Right cardiac atrium (tissue), 5 donors: ENCODE data around the gene ADAT1. TPM values are rescaled to one million over a fixed set of nuclear protein-coding genes. Genes with fewer than 3 reads are reported as not detected.

Experiments used
- ATAC-seq, 2 donors: fragments of 200-7000 bp; cut with Tn5 transposase; one replicate each; pipeline versions ENCODE4 v1.8.0 to v1.9.1; 2020; ENCODE audit warnings: moderate library complexity in 2 of 2, mild to moderate bottlenecking in 1 of 2
- DNase-seq, 3 donors: peaks; one replicate each; pipeline ENCODE4 v3.0.0-alpha.2; 2020
- H3K27ac ChIP-seq: one replicate; pipeline ENCODE4 v1.5.1; 2013; ENCODE audit warnings: mild to moderate bottlenecking, low read length, control low read depth, moderate library complexity
- H3K27me3 ChIP-seq: one replicate; pipeline ENCODE4 v1.6.1; 2013; ENCODE audit not compliant: control insufficient read depth, insufficient read depth
- H3K4me1 ChIP-seq: one replicate; pipeline ENCODE4 v1.6.1; 2013; ENCODE audit warnings: low read length; ENCODE audit not compliant: control insufficient read depth, insufficient read depth
- H3K4me3 ChIP-seq: one replicate; pipeline ENCODE4 v1.5.1; 2013; ENCODE audit warnings: low read length, control low read depth
- H3K9me3 ChIP-seq: one replicate; pipeline ENCODE4 v1.6.1; 2013; ENCODE audit warnings: low read length; ENCODE audit not compliant: control insufficient read depth
- WGBS: extraction: QIAGEN DNeasy Blood & Tissue Kit; methylation state at CpG from one replicate; pipeline ENCODE4 v1.1.7; 2013; 5-methylcytosine and 5-hydroxymethylcytosine counted together
- intact Hi-C, 4 donors: fragments of 100-400 bp; cut with DNase I; formaldehyde crosslinking; loops; one replicate each; pipeline versions ENCODE4 v1.11.0 to v1.14.0; 2022 to 2023
- polyA plus RNA-seq: library from polyadenylated mRNA; stranded (reverse); fragments of 200-250 nt; gene quantifications from one replicate; pipeline ENCODE4 v1.2.3, GENCODE V29; 2013
- total RNA-seq, 4 donors: library from RNA; stranded (reverse); fragmentation: NEBNext Ultra II Directional; extraction: Animal tissue kit (Norgen Biotek cat#: 25700); gene quantifications; one replicate each; pipeline ENCODE4 v1.2.1, GENCODE V29; 2021
- donor health status: healthy with polysubstance abuse.
- donor health status: DM: no; HTN: yes; CAD: no.
- donor health status: DM: no; HTN: no; CAD: no.
- donor health status: DM: no; HTN: yes; CAD: no; lungs with severe emphysema.
- donor health status: DM: yes; HTN: yes; CAD: no.

ADAT1 gene
- total and polyA plus RNA-seq, 5 donors, result 8.4 to 27.2 (median 20.8) TPM

- ATAC-seq, result no peak
- Histone ChIP-seq H3K4me1 (no peaks in the 10 kb centered on the region), H3K27me3 (no peaks in the 10 kb centered on the region), H3K4me3 (no peak overlapping the region), H3K27ac (no peak overlapping the region), H3K9me3 (no peaks in the 10 kb centered on the region)
- 70% methylated on average over 2 of the region's 2 CpGs for WGBS
- no peak for DNase-seq
- intact Hi-C loops, result loop anchor here in 2 of 4 donors (5.0 to 10.0 kb wide), 3 partner anchors 42 to 84 kb away; partner anchors contain the start of gene ADAT1 (in 1 of the 2)
These were observed 64.2 kb downstream of the ADAT1 start for GRCh38 chr16:75558846-75559401.

DNA sequence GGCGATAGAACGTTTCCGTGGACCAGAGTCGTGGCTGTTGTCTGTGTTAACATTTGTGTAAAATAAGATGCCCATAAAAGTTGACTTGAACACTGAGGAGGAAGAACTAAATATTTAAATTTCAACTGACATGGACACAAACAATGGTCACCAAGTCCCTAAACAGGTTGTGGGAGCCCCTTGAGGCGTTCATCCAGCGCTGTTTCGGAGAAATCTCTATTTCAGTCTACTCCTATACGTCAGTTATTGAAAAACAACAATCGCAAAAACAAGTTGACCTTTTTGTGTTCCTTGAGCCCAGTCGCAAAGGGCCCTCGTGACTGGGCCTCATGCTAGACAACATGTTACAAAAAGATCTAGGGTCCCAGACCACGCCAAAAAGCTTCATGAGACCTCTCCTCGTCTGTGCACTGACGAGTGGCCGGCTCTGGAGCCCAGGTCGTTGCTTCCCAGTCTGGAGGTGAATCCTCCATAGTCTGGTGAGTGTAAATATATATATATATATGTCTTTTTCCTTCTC is 66.6 kb downstream of the ADAT1 start:
- H3K4me1 ChIP-seq, result no peaks in the 10 kb centered on the region
- peak overlapping the region; percentile 69 for H3K4me3 ChIP-seq
- H3K27ac ChIP-seq, result peak overlapping the region; percentile 53
- intact Hi-C loops, result loop anchor here in 2 of 4 donors (5.0 to 10.0 kb wide), 3 partner anchors 39 to 82 kb away; partner anchors contain the start of gene ADAT1 (in 1 of the 2)
- H3K27me3 ChIP-seq, result no peaks in the 10 kb centered on the region
- 36% methylated on average over 16 of the region's 16 CpGs for WGBS
- no peaks in the 10 kb centered on the region for H3K9me3 ChIP-seq
- ATAC-seq (no peak), DNase-seq (no peak)

GRCh38 chr16:75555707-75556430 is 67.2 kb downstream of the ADAT1 start, which contains the start of gene TMEM231:
TSS of gene TMEM231 (minus strand) at chr16:75556252. CDS start at chr16:75556209, 43 bp downstream.
- ATAC-seq (peak; percentile 98), DNase-seq (peak; percentile 99 to 100 (median 99))
- intact Hi-C loops, result loop anchor here in 2 of 4 donors (5.0 to 10.0 kb wide), 3 partner anchors 39 to 81 kb away; partner anchors contain the start of gene ADAT1 (in 1 of the 2)
- Histone ChIP-seq H3K27me3 (no peaks in the 10 kb centered on the region), H3K4me1 (no peaks in the 10 kb centered on the region), H3K9me3 (no peaks in the 10 kb centered on the region), H3K4me3 (peak within 1 kb of the TSS; percentile 69), H3K27ac (peak within 1 kb of the TSS; percentile 64)
- under 1% methylated on average over 75 of the region's 75 CpGs for WGBS

- WGBS, result 2% methylated on average over 26 of the region's 26 CpGs
- DNase-seq (peak; percentile 88 to 92 (median 91)), ATAC-seq (peak; percentile 91 to 92)
- peak overlapping the region; percentile 69 for H3K4me3 ChIP-seq
- H3K9me3 ChIP-seq, result no peaks in the 10 kb centered on the region
- no peaks in the 10 kb centered on the region for H3K4me1 ChIP-seq
- H3K27ac ChIP-seq, result peak overlapping the region; percentile 64
- intact Hi-C loops, result loop anchor here in 2 of 4 donors (5.0 to 10.0 kb wide), 3 partner anchors 38 to 80 kb away; partner anchors contain the start of gene ADAT1 (in 1 of the 2)
- no peaks in the 10 kb centered on the region for H3K27me3 ChIP-seq
These were observed 67.8 kb downstream of the ADAT1 start for GRCh38 chr16:75555213-75555706.

DNA sequence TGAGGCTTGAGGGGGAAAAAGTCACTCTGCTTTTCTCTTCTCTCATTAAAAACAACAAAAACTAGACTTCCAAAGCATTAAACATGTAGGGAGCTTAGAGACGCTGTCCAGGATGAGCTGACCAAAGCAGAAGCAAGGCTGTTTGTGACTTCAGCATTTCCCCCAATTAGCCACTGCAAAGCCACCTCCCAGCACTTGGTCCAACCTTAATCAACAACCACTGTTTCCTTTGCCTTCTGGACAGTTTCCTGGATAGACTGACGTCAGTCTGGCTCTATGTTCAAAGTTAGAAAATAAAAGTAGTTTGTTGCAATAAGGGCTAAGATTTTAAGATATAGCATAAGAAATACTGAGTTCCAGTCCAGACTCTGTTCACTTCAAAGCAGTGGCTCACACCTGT is 70.1 kb downstream of the ADAT1 start:
- Histone ChIP-seq H3K9me3 (no peaks in the 10 kb centered on the region), H3K27ac (peak overlapping the region; percentile 61), H3K27me3 (no peaks in the 10 kb centered on the region), H3K4me3 (no peak overlapping the region), H3K4me1 (no peaks in the 10 kb centered on the region)
- intact Hi-C loops, result loop anchor here in 2 of 4 donors (5.0 to 10.0 kb wide), 3 partner anchors 36 to 78 kb away; partner anchors contain the start of gene ADAT1 (in 1 of the 2)
- DNase-seq (no peak), ATAC-seq (no peak)
- WGBS, result 51% methylated on average over 2 of the region's 2 CpGs

DNA sequence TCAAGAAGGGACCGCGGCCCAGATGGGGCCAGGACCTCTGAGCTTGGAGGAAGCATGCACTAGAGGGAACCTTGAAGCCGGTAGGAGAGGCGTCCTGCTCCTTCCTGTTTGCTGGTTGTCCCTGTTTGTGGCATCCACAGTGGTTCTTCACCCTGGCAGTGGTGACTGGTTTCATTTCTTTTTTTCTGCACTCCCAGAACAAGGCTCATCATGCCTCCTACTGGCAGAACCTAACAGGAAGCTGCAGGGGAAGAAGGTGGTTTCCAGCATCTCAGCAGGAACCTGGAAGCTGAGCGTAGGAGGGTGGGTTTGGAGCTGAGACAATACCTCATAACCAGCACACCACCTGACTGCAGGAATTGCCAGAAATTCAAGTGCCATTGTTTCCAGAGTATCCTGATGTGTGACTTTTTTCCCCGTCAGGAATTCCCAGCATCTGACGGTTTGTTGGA is 72.8 kb downstream of the ADAT1 start:
- no peaks in the 10 kb centered on the region for H3K9me3 ChIP-seq
- no peaks in the 10 kb centered on the region for H3K4me1 ChIP-seq
- DNase-seq (peak in 2 of 3 donors; percentile 28 to 47), ATAC-seq (peak; percentile 47 to 79)
- H3K4me3 ChIP-seq, result no peak overlapping the region
- WGBS, result 65% methylated on average over 7 of the region's 7 CpGs
- no peaks in the 10 kb centered on the region for H3K27me3 ChIP-seq
- peak overlapping the region; percentile 51 for H3K27ac ChIP-seq
- intact Hi-C loops, result loop anchor here in 2 of 4 donors (5.0 to 10.0 kb wide), 3 partner anchors 33 to 75 kb away; partner anchors contain the start of gene ADAT1 (in 1 of the 2)

Other genes starting within 250 kb of the ADAT1 start
- gene CFDP1, start 189.8 kb downstream of the ADAT1 start, total RNA-seq, result 10 to 100 TPM; 23.7 to 36.8 (median 27.6) TPM
- gene CFDP1, start 189.8 kb downstream of the ADAT1 start, polyA plus RNA-seq, result 40.8 TPM
- 10 to 100 TPM; 10.9 to 11.2 (median 11.0) TPM for gene TMEM170A, start 158.6 kb downstream of the ADAT1 start, total RNA-seq
- gene TMEM170A, start 158.6 kb downstream of the ADAT1 start, polyA plus RNA-seq, result 7.2 TPM
- gene CHST6, start 127.8 kb downstream of the ADAT1 start, total RNA-seq, result 1 to 10 TPM; 3.1 to 9.9 (median 4.3) TPM
- gene CHST6, start 127.8 kb downstream of the ADAT1 start, polyA plus RNA-seq, result 1.9 TPM
- under 1 TPM; 0.14 to 0.45 (median 0.16) TPM for gene CHST5, start 87.2 kb downstream of the ADAT1 start, total RNA-seq
- gene CHST5, start 87.2 kb downstream of the ADAT1 start, polyA plus RNA-seq, result 0.11 TPM
- gene TMEM231, start 67.0 kb downstream of the ADAT1 start, total RNA-seq, result 1 to 10 TPM; 6.3 to 7.8 (median 6.8) TPM
- 3.8 TPM for gene TMEM231, start 67.0 kb downstream of the ADAT1 start, polyA plus RNA-seq
- 100 to 1,000 TPM; 197 to 245 (median 219) TPM for gene GABARAPL2, start 56.9 kb downstream of the ADAT1 start, total RNA-seq
- gene GABARAPL2, start 56.9 kb downstream of the ADAT1 start, polyA plus RNA-seq, result 262 TPM
- 100 to 1,000 TPM; 101 to 122 (median 110) TPM for gene KARS1, start 24.4 kb upstream of the ADAT1 start, total RNA-seq
- gene KARS1, start 24.4 kb upstream of the ADAT1 start, polyA plus RNA-seq, result 92.2 TPM
- gene TERF2IP, start 24.5 kb upstream of the ADAT1 start, total RNA-seq, result 10 to 100 TPM; 70.6 to 77.8 (median 75.9) TPM
- 73.8 TPM for gene TERF2IP, start 24.5 kb upstream of the ADAT1 start, polyA plus RNA-seq
- not detected for gene CPHXL2, start 53.7 kb upstream of the ADAT1 start, total RNA-seq
- gene CPHXL2, start 53.7 kb upstream of the ADAT1 start, polyA plus RNA-seq, result not detected
- gene DUXB, start 78.2 kb upstream of the ADAT1 start, total RNA-seq, result not detected
- not detected for gene DUXB, start 78.2 kb upstream of the ADAT1 start, polyA plus RNA-seq
- not detected for gene CPHXL, start 103.2 kb upstream of the ADAT1 start, total RNA-seq
- not detected for gene CPHXL, start 103.2 kb upstream of the ADAT1 start, polyA plus RNA-seq